H9 (cell line): ENCODE results near the gene ZNF653. TPM values are rescaled to one million over a fixed set of nuclear protein-coding genes. Genes with fewer than 3 reads are reported as not detected.

Experiments used
- DNase-seq: peaks from one replicate; pipeline ENCODE4 v3.0.0-alpha.2; 2017
- H2AFZ ChIP-seq: one replicate; pipeline ENCODE4 v1.6.1; 2013; ENCODE audit warnings: mild to moderate bottlenecking, low read length, control low read depth, moderate library complexity
- H2AK5ac ChIP-seq: 2 replicates; pipeline ENCODE4 v1.6.1; 2013; ENCODE audit warnings: low read length, control low read depth, mixed read lengths; ENCODE audit not compliant: insufficient read length
- H2BK120ac ChIP-seq: one replicate; pipeline ENCODE4 v1.6.1; 2013; ENCODE audit warnings: low read depth, mild to moderate bottlenecking, low read length, control low read depth, inconsistent platforms; ENCODE audit not compliant: poor library complexity, severe bottlenecking
- H2BK12ac ChIP-seq: 2 replicates; pipeline ENCODE4 v1.6.1; 2013; ENCODE audit warnings: low read length, control low read depth, mixed read lengths, low read depth; ENCODE audit not compliant: insufficient read length
- H2BK15ac ChIP-seq: 2 replicates; pipeline ENCODE4 v1.6.1; 2013; ENCODE audit warnings: low read depth, low read length, control low read depth
- H2BK20ac ChIP-seq: one replicate; pipeline ENCODE4 v1.6.1; 2013; ENCODE audit warnings: low read depth, mild to moderate bottlenecking, low read length, control low read depth, inconsistent platforms; ENCODE audit not compliant: poor library complexity, severe bottlenecking
- H2BK5ac ChIP-seq: 2 replicates; pipeline ENCODE4 v1.6.1; 2013; ENCODE audit warnings: low read length, control low read depth, mixed read lengths; ENCODE audit not compliant: insufficient read length
- H3K14ac ChIP-seq: 2 replicates; pipeline ENCODE4 v1.6.1; 2013; ENCODE audit warnings: low read length, control low read depth; ENCODE audit not compliant: insufficient read depth
- H3K18ac ChIP-seq: 2 replicates; pipeline ENCODE4 v1.6.1; 2013; ENCODE audit warnings: low read depth, mild to moderate bottlenecking, mixed read lengths, low read length, control low read depth; ENCODE audit not compliant: insufficient read length
- H3K23ac ChIP-seq: 2 replicates; pipeline ENCODE4 v1.6.1; 2013; ENCODE audit warnings: low read length, control low read depth, mixed read lengths, low read depth; ENCODE audit not compliant: insufficient read length
- H3K23me2 ChIP-seq: 2 replicates; pipeline ENCODE4 v1.6.1; 2013; ENCODE audit warnings: low read depth, mild to moderate bottlenecking, mixed read lengths, low read length, control low read depth; ENCODE audit not compliant: insufficient read length, poor library complexity, severe bottlenecking
- H3K27ac ChIP-seq: 2 replicates; pipeline ENCODE4 v1.5.1; 2013; ENCODE audit warnings: low read length, control low read depth, mixed read lengths, low read depth; ENCODE audit not compliant: insufficient read length
- H3K27me3 ChIP-seq: 2 replicates; pipeline ENCODE4 v1.6.1; 2013; ENCODE audit warnings: low read length, control low read depth, inconsistent platforms; ENCODE audit not compliant: insufficient read depth
- H3K4ac ChIP-seq: 2 replicates; pipeline ENCODE4 v1.6.1; 2013; ENCODE audit warnings: low read depth, mild to moderate bottlenecking, control low read depth, inconsistent platforms, low read length, moderate library complexity
- H3K4me1 ChIP-seq: 2 replicates; pipeline ENCODE4 v1.6.1; 2013; ENCODE audit warnings: low read length, control low read depth, inconsistent platforms; ENCODE audit not compliant: insufficient read depth
- H3K4me2 ChIP-seq: 2 replicates; pipeline ENCODE4 v1.6.1; 2013; ENCODE audit warnings: low read length, control low read depth, mixed read lengths; ENCODE audit not compliant: insufficient read length, insufficient read depth
- H3K56ac ChIP-seq: 2 replicates; pipeline ENCODE4 v1.6.1; 2013; ENCODE audit warnings: low read depth, mild to moderate bottlenecking, mixed read lengths, low read length, control low read depth; ENCODE audit not compliant: insufficient read length
- H3K79me1 ChIP-seq: 2 replicates; pipeline ENCODE4 v1.6.1; 2013; ENCODE audit warnings: low read depth, mild to moderate bottlenecking, moderate library complexity, low read length, control low read depth, inconsistent platforms; ENCODE audit not compliant: insufficient read depth, poor library complexity, severe bottlenecking
- H3K79me2 ChIP-seq: 2 replicates; pipeline ENCODE4 v1.6.1; 2013; ENCODE audit warnings: low read length, control low read depth, inconsistent platforms; ENCODE audit not compliant: insufficient read depth
- H3K9ac ChIP-seq: 2 replicates; pipeline ENCODE4 v1.6.1; 2013; ENCODE audit warnings: low read length, control low read depth, mixed read lengths; ENCODE audit not compliant: insufficient read length; ENCODE audit errors: extremely low read depth
- H3K9me3 ChIP-seq: one replicate; pipeline ENCODE4 v1.6.1; 2013; ENCODE audit warnings: low read depth, low read length, inconsistent platforms; ENCODE audit not compliant: control insufficient read depth
- H3T11ph ChIP-seq: one replicate; pipeline ENCODE4 v1.6.1; 2013; ENCODE audit warnings: mild to moderate bottlenecking, low read length, control low read depth, inconsistent platforms
- H4K20me1 ChIP-seq: one replicate; pipeline ENCODE4 v1.6.1; 2013; ENCODE audit not compliant: control insufficient read depth, insufficient read length, insufficient read depth
- H4K5ac ChIP-seq: 2 replicates; pipeline ENCODE4 v1.6.1; 2013; ENCODE audit warnings: low read depth, mild to moderate bottlenecking, mixed read lengths, low read length, control low read depth; ENCODE audit not compliant: insufficient read length
- H4K8ac ChIP-seq: replicated peaks from 2 replicates; pipeline ENCODE4 v1.6.1; 2013; ENCODE audit warnings: low read length, control low read depth, mixed read lengths, low read depth; ENCODE audit not compliant: insufficient read length
- H4K91ac ChIP-seq: 2 replicates; pipeline ENCODE4 v1.6.1; 2013; ENCODE audit warnings: low read depth, mild to moderate bottlenecking, moderate library complexity, mixed read lengths, low read length, control low read depth; ENCODE audit not compliant: insufficient read length
- H3K27ac Mint-ChIP-seq, 3 experiments: 2 replicates in 2 of 3; 3 replicates in 1 of 3; pipeline ENCODE4 v1.8.0; 2020 to 2021; ENCODE audit warnings: mixed read lengths in 3 of 3, mild to moderate bottlenecking in 1 of 3, moderate library complexity in 1 of 3
- H3K27me3 Mint-ChIP-seq: 2 replicates; pipeline ENCODE4 v1.8.0; 2021; ENCODE audit warnings: low read depth, mild to moderate bottlenecking, moderate library complexity, mixed read lengths
- H3K36me3 Mint-ChIP-seq, 3 experiments: 2 replicates in 2 of 3; 3 replicates in 1 of 3; pipeline ENCODE4 v1.8.0; 2020 to 2021; ENCODE audit warnings: low read depth in 3 of 3, mixed read lengths in 3 of 3; ENCODE audit not compliant: insufficient read depth in 1 of 3
- H3K4me1 Mint-ChIP-seq, 2 experiments: 2 replicates each; pipeline ENCODE4 v1.8.0; 2020; ENCODE audit warnings: mixed read lengths in 2 of 2
- H3K4me3 Mint-ChIP-seq, 2 experiments: 2 replicates in 1 of 2; 3 replicates in 1 of 2; pipeline ENCODE4 v1.8.0; 2020 to 2021; ENCODE audit warnings: mild to moderate bottlenecking in 2 of 2, mixed read lengths in 2 of 2, moderate library complexity in 1 of 2
- H3K9me3 Mint-ChIP-seq, 2 experiments: 2 replicates in 1 of 2; 3 replicates in 1 of 2; pipeline ENCODE4 v1.8.0; 2020; ENCODE audit warnings: mild to moderate bottlenecking in 2 of 2, mixed read lengths in 2 of 2, moderate library complexity in 1 of 2
- CTCF ChIP-seq: fragments of 200-600 bp; sonication (generic); conservative IDR thresholded peaks from 3 replicates; pipeline ENCODE4 v1.8.0; 2021; ENCODE audit warnings: antibody characterized with exemption, mild to moderate bottlenecking
- WGBS: extraction: QIAGEN DNeasy Blood & Tissue Kit; methylation state at CpG from one replicate; pipeline ENCODE4 v1.1.7; 2013; ENCODE audit warnings: missing lambda C conversion rate, low lambda C conversion rate, mixed read lengths; ENCODE audit not compliant: insufficient read length; ENCODE audit errors: extremely low coverage; 5-methylcytosine and 5-hydroxymethylcytosine counted together
- total RNA-seq: library from RNA; stranded (reverse); gene quantifications from 2 replicates; pipeline ENCODE4 v1.2.1, GENCODE V29; 2021

ZNF653 gene
- total RNA-seq, 1 experiment from 2014 or later = 11.6 TPM

- H2BK15ac ChIP-seq = no peak overlapping the region; the same call in 1 of the 2 replicates
- H3K27ac Mint-ChIP-seq = peak overlapping the region; percentile 98 to 100 (median 100)
- peaks cover 3% of the 10 kb centered on the region; the same call in 1 of the 2 replicates for H3K4me1 ChIP-seq
- peak overlapping the region; percentile 94 for H3K4me2 ChIP-seq
- no peak overlapping the region for H2BK120ac ChIP-seq
- no peak overlapping the region for H2AFZ ChIP-seq
- H3K79me1 ChIP-seq = peaks cover 7% of the 10 kb centered on the region
- no peak overlapping the region; the same call in 1 of the 2 replicates for H3K4ac ChIP-seq
- H3K36me3 Mint-ChIP-seq = peaks cover 27 to 46% (median 46%) of the 10 kb centered on the region in 3 experiments
- H3K27me3 ChIP-seq = no peaks in the 10 kb centered on the region
- no peak overlapping the region for H2BK20ac ChIP-seq
- H4K91ac ChIP-seq = no peak overlapping the region
- H2BK12ac ChIP-seq = no peak overlapping the region
- no peaks in the 10 kb centered on the region for H3K9me3 ChIP-seq
- H4K20me1 ChIP-seq = no peaks in the 10 kb centered on the region
- no peak overlapping the region for H3K27ac ChIP-seq
- peaks cover 4% of the 10 kb centered on the region; the same call in 1 of the 2 replicates for H3K79me2 ChIP-seq
- peak overlapping the region; percentile 43 for H2BK5ac ChIP-seq
- no peak overlapping the region for H3K23ac ChIP-seq
- DNase-seq = no peak
- peak overlapping the region; percentile 68 for H3T11ph ChIP-seq
- H3K4me1 Mint-ChIP-seq = peaks cover 10 to 17% of the 10 kb centered on the region in 2 experiments
- no peak overlapping the region for H3K56ac ChIP-seq
- H3K9me3 Mint-ChIP-seq = no peaks in the 10 kb centered on the region
- TF ChIP-seq CTCF = no peak
- H3K4me3 Mint-ChIP-seq = peak overlapping the region; percentile 98 to 100
- H3K27me3 Mint-ChIP-seq = peaks cover 2% of the 10 kb centered on the region; the same call in 1 of the 2 replicates
- no peak overlapping the region for H2AK5ac ChIP-seq
- no CpG with 5 or more reads among the region's 21 CpGs for WGBS
- no peak overlapping the region for H4K8ac ChIP-seq
- H3K23me2 ChIP-seq = peaks cover 9% of the 10 kb centered on the region
- H3K9ac ChIP-seq = peak overlapping the region; percentile 96
- peak overlapping the region; percentile 80 for H3K18ac ChIP-seq
- peak overlapping the region; percentile 94 for H3K14ac ChIP-seq
- peak overlapping the region; percentile 80 for H4K5ac ChIP-seq
Observed at GRCh38 chr19:11435833-11436313, 69.8 kb downstream of the ZNF653 start.
